Glutamatergic neuron (in vitro differentiated cells): ENCODE results near the gene EML6. TPM values are rescaled to one million over a fixed set of nuclear protein-coding genes. Genes with fewer than 3 reads are reported as not detected.
A peak's percentile ranks its signal among the peaks of the same experiment; 100 is the strongest.

ENCODE experiments used
- DNase-seq: peaks from one replicate; pipeline ENCODE4 v3.0.0; 2022
- H3K27ac Mint-ChIP-seq: one replicate; pipeline ENCODE4 v1.8.0; 2020; ENCODE audit warnings: mild to moderate bottlenecking, mixed read lengths, inconsistent platforms; ENCODE audit not compliant: unreplicated experiment
- H3K27me3 Mint-ChIP-seq: one replicate; pipeline ENCODE4 v1.8.0; 2020; ENCODE audit warnings: mild to moderate bottlenecking, moderate library complexity, mixed read lengths, inconsistent platforms; ENCODE audit not compliant: unreplicated experiment
- H3K36me3 Mint-ChIP-seq: one replicate; pipeline ENCODE4 v1.8.0; 2020; ENCODE audit warnings: mild to moderate bottlenecking, mixed read lengths, inconsistent platforms; ENCODE audit not compliant: unreplicated experiment
- H3K4me1 Mint-ChIP-seq: one replicate; pipeline ENCODE4 v1.8.0; 2020; ENCODE audit warnings: mild to moderate bottlenecking, low read depth, mixed read lengths, inconsistent platforms; ENCODE audit not compliant: unreplicated experiment
- H3K4me3 Mint-ChIP-seq: one replicate; pipeline ENCODE4 v1.8.0; 2020; ENCODE audit warnings: mild to moderate bottlenecking, mixed read lengths, inconsistent platforms; ENCODE audit not compliant: unreplicated experiment
- H3K9me3 Mint-ChIP-seq: one replicate; pipeline ENCODE4 v1.8.0; 2020; ENCODE audit warnings: mild to moderate bottlenecking, moderate library complexity, mixed read lengths, inconsistent platforms; ENCODE audit not compliant: unreplicated experiment
- CTCF ChIP-seq: fragments of 200-600 bp; sonication (generic); IDR thresholded peaks from one replicate; pipeline ENCODE4 v1.5.0; 2021; ENCODE audit not compliant: partially characterized antibody, unreplicated experiment
- total RNA-seq: library from RNA; stranded (reverse); fragmentation: NEBNext Ultra II Directional; extraction: Animal tissue kit (Norgen Biotek cat#: 25700); gene quantifications from one replicate; pipeline ENCODE4 v1.2.1, GENCODE V29; 2021; ENCODE audit not compliant: unreplicated experiment

The EML6 gene
- total RNA-seq, 1 donor from 2014 or later = 0.91 TPM

- peaks cover 4% of the 10 kb centered on the region for H3K9me3 Mint-ChIP-seq
- H3K27ac Mint-ChIP-seq = no peak overlapping the region
- DNase-seq = no peak
- no peak for TF ChIP-seq CTCF
- no peaks in the 10 kb centered on the region for H3K36me3 Mint-ChIP-seq
- H3K4me1 Mint-ChIP-seq = peaks cover 22% of the 10 kb centered on the region
- H3K27me3 Mint-ChIP-seq = peaks cover 8% of the 10 kb centered on the region
- H3K4me3 Mint-ChIP-seq = no peak overlapping the region
Measured at GRCh38 chr2:54878182-54878581, 154.7 kb downstream of the EML6 start.

DNA sequence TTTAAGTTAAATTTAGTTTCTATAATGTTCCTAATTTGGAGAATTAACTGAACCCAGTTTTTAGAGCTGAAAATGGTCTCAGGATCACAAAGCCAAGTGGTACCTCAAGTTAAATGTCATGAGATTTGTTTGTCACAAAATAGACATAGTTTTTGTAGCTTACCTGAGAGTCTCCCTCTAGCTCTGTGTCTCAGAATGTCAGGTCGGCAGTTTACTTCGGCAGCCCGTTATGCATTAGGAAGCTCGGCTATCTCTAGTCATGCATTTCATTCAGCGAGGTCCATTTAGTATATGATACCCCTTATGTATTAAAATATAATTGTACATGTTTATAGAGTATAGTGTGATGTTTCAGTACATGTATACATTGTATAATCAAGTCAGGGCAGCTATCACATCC is 155.6 kb downstream of the EML6 start:
- H3K36me3 Mint-ChIP-seq = no peaks in the 10 kb centered on the region
- H3K4me3 Mint-ChIP-seq = no peak overlapping the region
- no peak for TF ChIP-seq CTCF
- peaks cover 4% of the 10 kb centered on the region for H3K9me3 Mint-ChIP-seq
- no peak for DNase-seq
- H3K27ac Mint-ChIP-seq = peak overlapping the region; percentile 92
- peaks cover 8% of the 10 kb centered on the region for H3K27me3 Mint-ChIP-seq
- H3K4me1 Mint-ChIP-seq = peaks cover 22% of the 10 kb centered on the region

DNA sequence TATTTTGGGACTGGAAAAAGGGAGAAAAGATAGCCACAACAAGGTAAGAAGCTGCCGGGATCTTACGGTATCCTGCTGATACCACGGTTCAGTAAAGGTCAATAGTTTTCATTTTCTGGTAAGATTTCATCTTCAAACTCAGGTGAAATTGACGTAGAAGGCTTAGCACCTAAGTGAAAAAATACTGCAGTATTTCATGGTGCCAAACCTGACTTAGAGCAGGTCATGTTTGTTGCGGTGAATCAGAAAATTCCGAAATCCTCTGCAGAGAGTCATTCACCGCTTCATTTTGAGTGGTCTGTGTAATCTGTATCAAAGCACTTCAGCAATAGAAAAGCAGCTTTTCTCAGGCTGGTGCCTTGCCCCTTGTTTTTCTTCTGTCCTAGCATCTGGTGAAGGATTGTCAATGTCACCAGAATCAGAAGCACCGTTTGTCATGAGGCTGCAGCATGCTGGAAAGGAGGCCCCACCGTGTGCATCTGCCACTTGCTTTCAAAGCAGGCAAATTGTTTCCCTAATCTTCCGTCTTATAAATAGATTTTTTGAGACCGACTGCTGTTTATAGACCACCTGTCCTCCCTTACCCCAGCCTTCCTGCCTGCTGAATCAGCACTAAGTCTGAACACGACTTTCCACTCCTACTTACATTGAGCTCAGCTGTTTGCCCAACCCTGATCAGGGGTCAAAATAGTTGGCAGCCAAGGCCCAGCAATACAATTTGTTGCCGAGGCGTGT is 156.3 kb downstream of the EML6 start:
- H3K4me3 Mint-ChIP-seq = peak overlapping the region; percentile 49
- H3K9me3 Mint-ChIP-seq = peaks cover 4% of the 10 kb centered on the region
- H3K36me3 Mint-ChIP-seq = no peaks in the 10 kb centered on the region
- peaks cover 8% of the 10 kb centered on the region for H3K27me3 Mint-ChIP-seq
- H3K27ac Mint-ChIP-seq = peak overlapping the region; percentile 92
- H3K4me1 Mint-ChIP-seq = peaks cover 22% of the 10 kb centered on the region
- no peak for TF ChIP-seq CTCF
- DNase-seq = no peak

DNA sequence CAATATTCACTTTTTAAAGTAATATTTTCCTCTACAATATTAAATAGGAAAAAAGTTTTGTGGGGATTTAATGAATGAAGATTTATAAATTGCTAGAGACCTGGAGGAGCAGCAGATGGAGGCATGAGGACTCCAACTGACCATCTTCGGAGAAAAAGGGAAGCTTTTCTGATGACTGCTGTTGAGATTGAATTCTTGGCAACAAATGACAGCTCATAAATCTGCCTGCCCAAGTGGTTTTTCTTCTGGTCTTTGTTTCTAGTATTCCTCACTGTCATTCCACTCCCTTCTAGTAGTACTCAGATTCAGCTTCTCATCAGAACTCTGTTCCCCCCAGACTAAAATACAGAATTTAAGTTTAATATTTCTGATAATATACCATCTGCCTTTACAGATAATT is 157.0 kb downstream of the EML6 start:
- H3K36me3 Mint-ChIP-seq = no peaks in the 10 kb centered on the region
- H3K27me3 Mint-ChIP-seq = peaks cover 6% of the 10 kb centered on the region
- TF ChIP-seq CTCF = no peak

GRCh38 chr2:54881759-54882158 is 158.3 kb downstream of the EML6 start:
- no peak overlapping the region for H3K4me3 Mint-ChIP-seq
- peaks cover 4% of the 10 kb centered on the region for H3K9me3 Mint-ChIP-seq
- peaks cover 6% of the 10 kb centered on the region for H3K27me3 Mint-ChIP-seq
- no peak for TF ChIP-seq CTCF
- no peaks in the 10 kb centered on the region for H3K36me3 Mint-ChIP-seq
- peaks cover 22% of the 10 kb centered on the region for H3K4me1 Mint-ChIP-seq
- DNase-seq = no peak
- peak overlapping the region; percentile 59 for H3K27ac Mint-ChIP-seq

More for the DNA sequence above, 157.0 kb downstream of the EML6 start:
- Mint-ChIP-seq H3K4me1 (peaks cover 22% of the 10 kb centered on the region), H3K4me3 (no peak overlapping the region), H3K9me3 (peaks cover 4% of the 10 kb centered on the region), H3K27ac (peak overlapping the region; percentile 92)
- no peak for DNase-seq
